Effector memory CD4-positive, alpha-beta T cell (primary cell): ENCODE data around the gene FRMD1.

ENCODE experiments used
- DNase-seq, 3 donors: peaks; one replicate each; pipeline ENCODE4 v3.0.0-alpha.2; 2020
- H3K27ac ChIP-seq: 2 replicates; pipeline ENCODE4 v1.7.0; 2013; ENCODE audit warnings: mild to moderate bottlenecking, low read length, moderate library complexity; ENCODE audit not compliant: insufficient read depth, poor library complexity, severe bottlenecking
- H3K27me3 ChIP-seq: replicated peaks from 2 replicates; pipeline ENCODE4 v1.7.0; 2013; ENCODE audit warnings: mild to moderate bottlenecking, low read length; ENCODE audit not compliant: insufficient read depth, control insufficient read depth, poor library complexity, severe bottlenecking
- H3K36me3 ChIP-seq: 2 replicates; pipeline ENCODE4 v1.7.0; 2013; ENCODE audit warnings: mild to moderate bottlenecking, low read length, moderate library complexity; ENCODE audit not compliant: control insufficient read depth, insufficient read depth
- H3K4me1 ChIP-seq: 2 replicates; pipeline ENCODE4 v1.7.0; 2013; ENCODE audit warnings: low read length, mild to moderate bottlenecking; ENCODE audit not compliant: control insufficient read depth, insufficient read depth, poor library complexity, severe bottlenecking
- H3K4me3 ChIP-seq: 2 replicates; pipeline ENCODE4 v1.7.0; 2013; ENCODE audit warnings: low read length, low read depth, mild to moderate bottlenecking; ENCODE audit not compliant: insufficient read depth, poor library complexity, severe bottlenecking
- H3K9me3 ChIP-seq: 2 replicates; pipeline ENCODE4 v1.7.0; 2013; ENCODE audit warnings: mild to moderate bottlenecking, low read length, moderate library complexity; ENCODE audit not compliant: control insufficient read depth

The FRMD1 gene

GRCh38 chr6:168018664-168019063, 60.3 kb downstream of the FRMD1 start:
- DNase-seq, result no peak
- Histone ChIP-seq H3K36me3 (no peaks in the 10 kb centered on the region), H3K9me3 (no peaks in the 10 kb centered on the region), H3K27me3 (no peaks in the 10 kb centered on the region), H3K4me1 (no peaks in the 10 kb centered on the region), H3K4me3 (no peak overlapping the region), H3K27ac (no peak overlapping the region)

GRCh38 chr6:168017629-168018028, 61.4 kb downstream of the FRMD1 start:
- Histone ChIP-seq H3K9me3 (no peaks in the 10 kb centered on the region), H3K27ac (no peak overlapping the region), H3K27me3 (no peaks in the 10 kb centered on the region), H3K4me1 (no peaks in the 10 kb centered on the region), H3K4me3 (no peak overlapping the region), H3K36me3 (no peaks in the 10 kb centered on the region)
- DNase-seq, result no peak

- H3K36me3 ChIP-seq, result no peaks in the 10 kb centered on the region
- H3K9me3 ChIP-seq, result no peaks in the 10 kb centered on the region
- H3K4me1 ChIP-seq, result no peaks in the 10 kb centered on the region
- no peak overlapping the region for H3K4me3 ChIP-seq
- no peak overlapping the region for H3K27ac ChIP-seq
- no peak for DNase-seq
- no peaks in the 10 kb centered on the region for H3K27me3 ChIP-seq
Observed at GRCh38 chr6:168016721-168017525, 62.1 kb downstream of the FRMD1 start.

- H3K4me1 ChIP-seq, result no peaks in the 10 kb centered on the region
- H3K36me3 ChIP-seq, result no peaks in the 10 kb centered on the region
- no peak overlapping the region for H3K4me3 ChIP-seq
- no peaks in the 10 kb centered on the region for H3K27me3 ChIP-seq
- peaks cover 3% of the 10 kb centered on the region for H3K9me3 ChIP-seq
- no peak for DNase-seq
- no peak overlapping the region for H3K27ac ChIP-seq
Observed at GRCh38 chr6:168016176-168016620, 62.8 kb downstream of the FRMD1 start.

- no peak overlapping the region for H3K27ac ChIP-seq
- H3K4me3 ChIP-seq, result no peak overlapping the region
- DNase-seq, result no peak
- peaks cover 3% of the 10 kb centered on the region for H3K9me3 ChIP-seq
- H3K36me3 ChIP-seq, result no peaks in the 10 kb centered on the region
- H3K4me1 ChIP-seq, result no peaks in the 10 kb centered on the region
- H3K27me3 ChIP-seq, result no peaks in the 10 kb centered on the region
Observed at GRCh38 chr6:168015482-168016175, 63.4 kb downstream of the FRMD1 start.

GRCh38 chr6:168015009-168015408, 64.0 kb downstream of the FRMD1 start:
- Histone ChIP-seq H3K4me3 (no peak overlapping the region), H3K9me3 (peaks cover 3% of the 10 kb centered on the region), H3K36me3 (no peaks in the 10 kb centered on the region), H3K4me1 (no peaks in the 10 kb centered on the region), H3K27me3 (no peaks in the 10 kb centered on the region), H3K27ac (no peak overlapping the region)
- DNase-seq, result no peak

GRCh38 chr6:168014428-168014827, 64.6 kb downstream of the FRMD1 start:
- H3K4me1 ChIP-seq, result no peaks in the 10 kb centered on the region
- no peaks in the 10 kb centered on the region for H3K36me3 ChIP-seq
- no peak overlapping the region for H3K27ac ChIP-seq
- H3K9me3 ChIP-seq, result peaks cover 3% of the 10 kb centered on the region
- no peaks in the 10 kb centered on the region for H3K27me3 ChIP-seq
- no peak overlapping the region for H3K4me3 ChIP-seq
- no peak for DNase-seq

- H3K27me3 ChIP-seq, result no peaks in the 10 kb centered on the region
- no peak for DNase-seq
- peaks cover 3% of the 10 kb centered on the region for H3K9me3 ChIP-seq
- H3K4me3 ChIP-seq, result no peak overlapping the region
- H3K36me3 ChIP-seq, result no peaks in the 10 kb centered on the region
- no peak overlapping the region for H3K27ac ChIP-seq
- H3K4me1 ChIP-seq, result no peaks in the 10 kb centered on the region
Observed at GRCh38 chr6:168013250-168013915, 65.6 kb downstream of the FRMD1 start.

- H3K36me3 ChIP-seq, result no peaks in the 10 kb centered on the region
- peaks cover 3% of the 10 kb centered on the region for H3K9me3 ChIP-seq
- H3K4me1 ChIP-seq, result no peaks in the 10 kb centered on the region
- H3K4me3 ChIP-seq, result no peak overlapping the region
- no peak overlapping the region for H3K27ac ChIP-seq
- DNase-seq, result no peak
- H3K27me3 ChIP-seq, result no peaks in the 10 kb centered on the region
Observed at GRCh38 chr6:168012431-168013249, 66.4 kb downstream of the FRMD1 start.
